HG02642 (cell line): ENCODE results near the gene LRRC51.

Experiments used
- ATAC-seq: cut with Tn5 transposase; IDR thresholded peaks from one replicate; pipeline ENCODE4 v1.9.1; 2021; ENCODE audit warnings: mild to moderate bottlenecking; ENCODE audit not compliant: unreplicated experiment, poor library complexity

The LRRC51 gene

GRCh38 chr11:72080326-72081183, at the start of gene LRRC51, which contains the start of gene NUMA1:
TSS of gene LRRC51 (plus strand) at chr11:72080850. CDS start at chr11:72089084, 8,234 bp downstream.
TSS of gene NUMA1 (minus strand) at chr11:72080542. CDS start at chr11:72035943, 44,599 bp downstream.
- ATAC-seq, result peak; percentile 94

GRCh38 chr11:72036687-72037086, 44.0 kb upstream of the LRRC51 start:
- ATAC-seq, result no peak

GRCh38 chr11:72037554-72038311, 42.9 kb upstream of the LRRC51 start:
- ATAC-seq, result no peak

- ATAC-seq, result no peak
Measured at GRCh38 chr11:72038491-72038890, 42.2 kb upstream of the LRRC51 start.

GRCh38 chr11:72039031-72039855, 41.4 kb upstream of the LRRC51 start:
- no peak for ATAC-seq

GRCh38 chr11:72039856-72040401, 40.7 kb upstream of the LRRC51 start:
- ATAC-seq, result no peak

- no peak for ATAC-seq
Measured at GRCh38 chr11:72040491-72041363, 39.9 kb upstream of the LRRC51 start.

- ATAC-seq, result no peak
Measured at GRCh38 chr11:72041364-72042063, 39.1 kb upstream of the LRRC51 start.

GRCh38 chr11:72042064-72042745, 38.4 kb upstream of the LRRC51 start:
- ATAC-seq, result no peak

- ATAC-seq, result no peak
Measured at GRCh38 chr11:72045849-72046248, 34.8 kb upstream of the LRRC51 start.

GRCh38 chr11:72048766-72049460, 31.7 kb upstream of the LRRC51 start:
- no peak for ATAC-seq

- no peak for ATAC-seq
Measured at GRCh38 chr11:72058416-72059034, 22.1 kb upstream of the LRRC51 start.

GRCh38 chr11:72061739-72062396, 18.8 kb upstream of the LRRC51 start:
- no peak for ATAC-seq

GRCh38 chr11:72066855-72067254, 13.8 kb upstream of the LRRC51 start:
- no peak for ATAC-seq

- no peak for ATAC-seq
Measured at GRCh38 chr11:72067266-72067665, 13.4 kb upstream of the LRRC51 start.

GRCh38 chr11:72067676-72068075, 13.0 kb upstream of the LRRC51 start:
- no peak for ATAC-seq

GRCh38 chr11:72069200-72069599, 11.4 kb upstream of the LRRC51 start:
- peak; percentile 33 for ATAC-seq
